Neural progenitor cell (in vitro differentiated cells): ENCODE data around the gene LRRC17. TPM values are rescaled to one million over a fixed set of nuclear protein-coding genes. Genes with fewer than 3 reads are reported as not detected.
"Not testable (repeated sequence)": the region's sequence is repeated elsewhere in the genome, so short reads cannot be mapped to it uniquely, and the experiment has no call there.

Source experiments
- DNase-seq: peaks from one replicate; pipeline ENCODE4 v3.0.0-alpha.2; 2016; ENCODE audit warnings: low spot score
- H2AFZ ChIP-seq: fragments of 200-600 bp; sonication (generic); replicated peaks from 2 replicates; pipeline ENCODE4 v1.6.1; 2016; ENCODE audit warnings: antibody characterized with exemption
- H3F3A ChIP-seq: fragments of 200-600 bp; sonication (generic); 2 replicates; pipeline ENCODE4 v1.6.1; 2016; ENCODE audit warnings: antibody characterized with exemption, low read depth
- H3K27ac ChIP-seq: fragments of 200-600 bp; sonication (generic); 2 replicates; pipeline ENCODE4 v1.5.1; 2016; ENCODE audit warnings: mild to moderate bottlenecking
- H3K27me3 ChIP-seq: fragments of 200-600 bp; sonication (generic); 2 replicates; pipeline ENCODE4 v1.6.1; 2016; ENCODE audit warnings: mild to moderate bottlenecking, moderate library complexity
- H3K36me3 ChIP-seq: fragments of 200-600 bp; sonication (generic); 2 replicates; pipeline ENCODE4 v1.5.1; 2016
- H3K4me1 ChIP-seq: fragments of 200-600 bp; sonication (generic); 2 replicates; pipeline ENCODE4 v1.6.1; 2016; ENCODE audit warnings: mixed run types
- H3K4me2 ChIP-seq: fragments of 200-600 bp; sonication (generic); 2 replicates; pipeline ENCODE4 v1.6.1; 2016
- H3K4me3 ChIP-seq: fragments of 200-600 bp; sonication (generic); 2 replicates; pipeline ENCODE4 v1.5.1; 2016
- H3K79me2 ChIP-seq: fragments of 200-600 bp; sonication (generic); 2 replicates; pipeline ENCODE4 v1.6.1; 2016; ENCODE audit warnings: low read depth
- H3K9ac ChIP-seq: fragments of 200-600 bp; sonication (generic); 2 replicates; pipeline ENCODE4 v1.6.1; 2016
- H3K9me3 ChIP-seq: fragments of 200-600 bp; sonication (generic); 2 replicates; pipeline ENCODE4 v1.5.1; 2016; ENCODE audit warnings: low read depth
- H4K20me1 ChIP-seq: fragments of 200-600 bp; sonication (generic); 2 replicates; pipeline ENCODE4 v1.6.1; 2016; ENCODE audit warnings: low read depth
- H3K27ac Mint-ChIP-seq: 3 replicates; pipeline ENCODE4 v1.8.0; 2021; ENCODE audit warnings: mixed read lengths
- H3K27me3 Mint-ChIP-seq: 2 replicates; pipeline ENCODE4 v1.8.0; 2022; ENCODE audit warnings: low read depth, mild to moderate bottlenecking, inconsistent platforms, moderate library complexity, mixed read lengths; ENCODE audit not compliant: insufficient read depth
- H3K36me3 Mint-ChIP-seq: 3 replicates; pipeline ENCODE4 v1.8.0; 2021; ENCODE audit warnings: mixed read lengths
- H3K4me1 Mint-ChIP-seq: 3 replicates; pipeline ENCODE4 v1.8.0; 2021; ENCODE audit warnings: mixed read lengths
- H3K4me3 Mint-ChIP-seq: 3 replicates; pipeline ENCODE4 v1.8.0; 2021; ENCODE audit warnings: mild to moderate bottlenecking, moderate library complexity, mixed read lengths
- H3K9me3 Mint-ChIP-seq: 3 replicates; pipeline ENCODE4 v1.8.0; 2020; ENCODE audit warnings: mixed read lengths
- EZH2 ChIP-seq: fragments of 200-600 bp; sonication (generic); IDR thresholded peaks from 2 replicates; pipeline ENCODE4 v1.6.1; 2017; ENCODE audit warnings: antibody characterized with exemption, mild to moderate bottlenecking, moderate library complexity
- EZH2phosphoT487 ChIP-seq: fragments of 200-600 bp; sonication (generic); IDR thresholded peaks from 2 replicates; pipeline ENCODE4 v1.6.1; 2017; ENCODE audit warnings: antibody characterized with exemption
- total RNA-seq: library from RNA; depleted of rRNA; stranded (reverse); fragments of >200 nt; gene quantifications from 2 replicates; pipeline ENCODE4 v1.2.3, GENCODE V29; 2015; ENCODE audit warnings: low replicate concordance
- TF ChIP-seq, protein P1 (sequence below): fragments of 200-600 bp; sonication (generic); IDR thresholded peaks from 2 replicates; pipeline ENCODE4 v1.5.1; 2017; ENCODE audit warnings: antibody characterized with exemption, mild to moderate bottlenecking

LRRC17 gene
- total RNA-seq, 1 donor from 2014 or later = 4.6 TPM

DNA sequence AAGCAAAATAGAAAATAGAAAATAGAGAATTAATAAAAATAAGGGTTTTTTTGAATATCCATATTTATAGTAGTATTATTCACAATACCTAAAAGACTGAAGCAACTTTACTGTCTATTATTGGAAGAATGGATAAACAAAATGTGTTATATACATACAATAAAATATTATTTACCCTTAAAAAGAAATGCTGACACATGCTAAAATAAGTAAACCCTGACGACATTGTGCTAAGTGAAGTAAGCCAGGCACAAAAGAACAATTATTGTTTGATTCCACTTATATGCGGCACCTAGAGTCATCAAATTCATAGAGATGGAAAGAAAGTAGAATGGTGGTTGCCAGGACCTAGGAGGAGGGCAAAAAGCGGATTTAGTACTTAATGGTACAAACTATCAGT lies 39.0 kb downstream of the LRRC17 start:
- Histone ChIP-seq H2AFZ (no peak overlapping the region), H3K79me2 (no peaks in the 10 kb centered on the region), H3K9ac (no peak overlapping the region), H3K4me3 (no peak overlapping the region), H3K36me3 (no peaks in the 10 kb centered on the region), H3K4me1 (no peaks in the 10 kb centered on the region), H3K4me2 (no peak overlapping the region), H3F3A (no peaks in the 10 kb centered on the region), H3K27ac (no peak overlapping the region), H3K9me3 (no peaks in the 10 kb centered on the region), H4K20me1 (no peaks in the 10 kb centered on the region), H3K27me3 (no peaks in the 10 kb centered on the region)
- Mint-ChIP-seq H3K27ac (no peak overlapping the region), H3K9me3 (peaks cover 20% of the 10 kb centered on the region), H3K4me1 (no peaks in the 10 kb centered on the region), H3K27me3 (no peaks in the 10 kb centered on the region), H3K36me3 (peaks cover 2% of the 10 kb centered on the region), H3K4me3 (no peak overlapping the region)
- DNase-seq = no peak
- TF ChIP-seq EZH2 = no peak
- TF ChIP-seq, protein P1, sequence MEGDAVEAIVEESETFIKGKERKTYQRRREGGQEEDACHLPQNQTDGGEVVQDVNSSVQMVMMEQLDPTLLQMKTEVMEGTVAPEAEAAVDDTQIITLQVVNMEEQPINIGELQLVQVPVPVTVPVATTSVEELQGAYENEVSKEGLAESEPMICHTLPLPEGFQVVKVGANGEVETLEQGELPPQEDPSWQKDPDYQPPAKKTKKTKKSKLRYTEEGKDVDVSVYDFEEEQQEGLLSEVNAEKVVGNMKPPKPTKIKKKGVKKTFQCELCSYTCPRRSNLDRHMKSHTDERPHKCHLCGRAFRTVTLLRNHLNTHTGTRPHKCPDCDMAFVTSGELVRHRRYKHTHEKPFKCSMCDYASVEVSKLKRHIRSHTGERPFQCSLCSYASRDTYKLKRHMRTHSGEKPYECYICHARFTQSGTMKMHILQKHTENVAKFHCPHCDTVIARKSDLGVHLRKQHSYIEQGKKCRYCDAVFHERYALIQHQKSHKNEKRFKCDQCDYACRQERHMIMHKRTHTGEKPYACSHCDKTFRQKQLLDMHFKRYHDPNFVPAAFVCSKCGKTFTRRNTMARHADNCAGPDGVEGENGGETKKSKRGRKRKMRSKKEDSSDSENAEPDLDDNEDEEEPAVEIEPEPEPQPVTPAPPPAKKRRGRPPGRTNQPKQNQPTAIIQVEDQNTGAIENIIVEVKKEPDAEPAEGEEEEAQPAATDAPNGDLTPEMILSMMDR = no peak
- TF ChIP-seq EZH2phosphoT487 = no peak

DNA sequence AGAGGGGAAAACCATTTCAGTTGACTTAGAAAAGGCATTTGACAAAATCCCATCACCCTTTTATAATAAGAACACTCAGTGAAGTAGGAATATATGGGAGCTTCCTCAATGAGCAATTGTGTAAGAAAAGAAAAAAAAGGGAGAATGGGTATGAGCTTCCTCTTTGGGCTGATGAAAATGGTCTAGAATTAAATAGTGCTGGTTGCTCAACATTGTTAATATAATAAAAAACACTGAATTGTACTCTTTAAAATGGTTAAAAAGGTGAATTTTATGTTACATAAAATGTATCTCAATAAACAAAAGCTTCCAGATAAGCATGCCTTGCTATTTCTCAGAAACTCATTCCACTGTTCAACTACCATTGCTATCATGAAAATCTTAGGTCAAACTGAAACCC lies 40.6 kb downstream of the LRRC17 start:
- H3K36me3 Mint-ChIP-seq = peaks cover 2% of the 10 kb centered on the region
- H3K4me3 Mint-ChIP-seq = no peak overlapping the region
- Histone ChIP-seq H3K36me3 (no peaks in the 10 kb centered on the region), H3K79me2 (no peaks in the 10 kb centered on the region), H3K4me3 (no peak overlapping the region), H3K27ac (no peak overlapping the region), H3K9ac (no peak overlapping the region), H4K20me1 (no peaks in the 10 kb centered on the region), H2AFZ (no peak overlapping the region), H3K9me3 (no peaks in the 10 kb centered on the region), H3F3A (no peaks in the 10 kb centered on the region), H3K4me1 (no peaks in the 10 kb centered on the region), H3K4me2 (no peak overlapping the region), H3K27me3 (no peaks in the 10 kb centered on the region)
- no peak for DNase-seq
- H3K27ac Mint-ChIP-seq = no peak overlapping the region
- H3K27me3 Mint-ChIP-seq = no peaks in the 10 kb centered on the region
- TF ChIP-seq EZH2phosphoT487 (no peak), EZH2 (no peak)
- TF ChIP-seq, protein P1 = no peak
- peaks cover 22% of the 10 kb centered on the region for H3K9me3 Mint-ChIP-seq
- H3K4me1 Mint-ChIP-seq = no peaks in the 10 kb centered on the region

DNA sequence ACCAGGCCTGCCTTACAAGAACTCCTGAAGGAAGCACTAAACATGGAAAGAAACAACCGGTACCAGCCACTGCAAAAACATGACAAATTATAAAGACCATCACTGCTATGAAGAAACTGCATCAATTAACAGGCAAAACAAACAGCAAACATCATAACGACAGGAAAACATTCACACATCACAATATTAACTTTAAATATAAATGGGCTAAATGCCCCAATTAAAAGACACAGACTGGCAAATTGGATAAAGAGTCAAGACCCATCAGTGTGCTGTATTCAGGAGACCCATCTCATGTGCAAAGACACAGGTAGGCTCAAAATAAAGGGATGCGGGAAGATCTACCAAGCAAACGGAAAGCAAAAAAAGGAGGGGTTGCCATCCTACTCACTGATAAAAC lies 41.6 kb downstream of the LRRC17 start:
- not testable (repeated sequence) for H3K4me3 Mint-ChIP-seq

DNA sequence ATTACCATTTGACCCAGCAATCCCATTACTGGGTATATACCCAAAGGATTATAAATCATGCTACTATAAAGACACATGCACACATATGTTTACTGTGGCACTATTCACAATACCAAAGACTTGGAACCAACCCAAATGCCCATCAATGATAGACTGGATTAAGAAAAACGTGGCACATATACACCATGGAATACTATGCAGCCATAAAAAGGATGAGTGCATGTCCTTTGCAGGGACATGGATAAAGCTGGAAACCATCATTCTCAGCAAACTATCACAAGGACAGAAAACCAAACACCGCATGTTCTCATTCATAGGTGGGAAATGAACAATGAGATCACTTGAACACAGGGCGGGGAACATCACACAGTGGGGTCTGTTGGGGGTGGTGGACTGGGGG lies 45.2 kb downstream of the LRRC17 start:
- not testable (repeated sequence) for H3K27ac ChIP-seq, H4K20me1 ChIP-seq, H3K36me3 Mint-ChIP-seq, H3K4me1 ChIP-seq, H3K9me3 ChIP-seq, DNase-seq, H3K27me3 Mint-ChIP-seq, H3K4me2 ChIP-seq, H3F3A ChIP-seq, H3K79me2 ChIP-seq, H3K4me1 Mint-ChIP-seq, H3K27ac Mint-ChIP-seq, H3K4me3 ChIP-seq, H3K36me3 ChIP-seq, H2AFZ ChIP-seq, H3K4me3 Mint-ChIP-seq, H3K27me3 ChIP-seq, H3K9ac ChIP-seq
- H3K9me3 Mint-ChIP-seq = peaks cover 20% of the 10 kb centered on the region

More for the DNA sequence above, 41.6 kb downstream of the LRRC17 start:
- H3K9me3 ChIP-seq, H3K27me3 Mint-ChIP-seq, H2AFZ ChIP-seq, H3K4me1 Mint-ChIP-seq, H3K4me3 ChIP-seq, H3K36me3 ChIP-seq, H3K36me3 Mint-ChIP-seq, H3K9ac ChIP-seq, H4K20me1 ChIP-seq, H3K27ac Mint-ChIP-seq, H3K4me2 ChIP-seq, H3K27ac ChIP-seq, H3K79me2 ChIP-seq, H3K4me1 ChIP-seq, DNase-seq, H3K27me3 ChIP-seq, H3F3A ChIP-seq: not testable (repeated sequence)
- peaks cover 22% of the 10 kb centered on the region for H3K9me3 Mint-ChIP-seq

DNA sequence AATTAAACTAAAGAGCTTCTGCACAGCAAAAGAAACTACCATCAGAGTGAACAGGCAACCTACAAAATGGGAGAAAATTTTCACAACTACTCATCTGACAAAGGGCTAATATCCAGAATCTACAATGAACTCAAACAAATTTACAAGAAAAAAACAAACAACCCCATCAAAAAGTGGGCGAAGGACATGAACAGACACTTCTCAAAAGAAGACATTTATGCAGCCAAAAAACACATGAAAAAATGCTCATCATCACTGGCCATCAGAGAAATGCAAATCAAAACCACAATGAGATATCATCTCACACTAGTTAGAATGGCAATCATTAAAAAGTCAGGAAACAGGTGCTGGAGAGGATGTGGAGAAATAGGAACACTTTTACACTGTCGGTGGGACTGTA lies 49.2 kb downstream of the LRRC17 start:
- H2AFZ ChIP-seq, H3K4me2 ChIP-seq, H3K27ac Mint-ChIP-seq, H3K9me3 Mint-ChIP-seq, H3K4me1 ChIP-seq, H3K9me3 ChIP-seq, H3K9ac ChIP-seq, H3F3A ChIP-seq, H3K4me1 Mint-ChIP-seq, H4K20me1 ChIP-seq, DNase-seq, H3K27me3 ChIP-seq, H3K79me2 ChIP-seq, H3K27ac ChIP-seq, H3K27me3 Mint-ChIP-seq, H3K36me3 Mint-ChIP-seq, H3K4me3 ChIP-seq, H3K4me3 Mint-ChIP-seq, H3K36me3 ChIP-seq: not testable (repeated sequence)
